Endothelial cell of umbilical vein (primary cell): ENCODE data around the gene TRPC4AP. TPM values are rescaled to one million over a fixed set of nuclear protein-coding genes. Genes with fewer than 3 reads are reported as not detected.

ENCODE experiments used
- BruUV-seq: library from RNA; stranded (reverse); fragments of 400-500 nt; replicated peaks from 2 replicates; lab custom pipeline; 2021; lab: Mats Ljungman, UMichigan
- CTCF ChIA-PET: fragments of 300-600, 350-600 bp; sonication (Branson Sonifier 250); formaldehyde crosslinking; loops from one replicate; lab custom pipeline; 2021; ENCODE audit warnings: antibody characterized with exemption, inconsistent platforms; lab: Charles Lee
- POLR2A ChIA-PET: fragments of 300-600, 350-600 bp; sonication (Branson Sonifier 250); formaldehyde crosslinking; loops from one replicate; lab custom pipeline; 2021; ENCODE audit warnings: antibody characterized with exemption, inconsistent platforms; lab: Charles Lee
- DNase-seq: peaks from one replicate; pipeline ENCODE4 v3.0.0-alpha.2; 2011; ENCODE audit warnings: low read depth, low spot score
- FAIRE-seq: peaks from 2 replicates; lab custom pipeline; 2011; peaks lifted over from hg19 to GRCh38; lab: Jason Lieb, UNC
- H2AFZ ChIP-seq: 2 replicates; pipeline ENCODE4 v1.6.0; 2012; ENCODE audit warnings: low read depth, low read length, control low read depth, inconsistent platforms
- H3K27ac ChIP-seq: 2 replicates; pipeline ENCODE4 v1.5.1; 2011; ENCODE audit warnings: low read depth, mild to moderate bottlenecking, control low read depth, low read length, moderate library complexity; ENCODE audit not compliant: insufficient read depth
- H3K27me3 ChIP-seq, 2 experiments: 2 replicates each; pipeline versions ENCODE4 v1.6.0 to v1.6.1; 2011; ENCODE audit warnings: low read length in 2 of 2, mixed read lengths in 1 of 2; ENCODE audit not compliant: control insufficient read depth in 2 of 2, insufficient read depth in 2 of 2
- H3K36me3 ChIP-seq, 2 experiments: 2 replicates in 1 of 2; 3 replicates in 1 of 2; pipeline ENCODE4 v1.5.1; 2011; ENCODE audit warnings: low read length in 2 of 2, mild to moderate bottlenecking in 1 of 2, moderate library complexity in 1 of 2; ENCODE audit not compliant: control insufficient read depth in 2 of 2, insufficient read depth in 2 of 2; ENCODE audit errors: extremely low read depth in 1 of 2
- H3K4me1 ChIP-seq: 3 replicates; pipeline ENCODE4 v1.5.1; 2011; ENCODE audit warnings: mild to moderate bottlenecking, low read length; ENCODE audit not compliant: control insufficient read depth, insufficient read depth; ENCODE audit errors: extremely low read depth
- H3K4me2 ChIP-seq: 2 replicates; pipeline ENCODE4 v1.6.1; 2011; ENCODE audit warnings: low read length, control low read depth, mixed read lengths; ENCODE audit not compliant: insufficient read depth
- H3K4me3 ChIP-seq, 3 experiments: fragments of 200-600 bp in 1 of 3; sonication (generic), shearing (Covaris generic) in 1 of 3; replicated peaks in 1 of 3; 2 replicates each; pipeline ENCODE4 v1.5.1; 2011 to 2016; ENCODE audit warnings: control low read depth in 3 of 3, low read length in 3 of 3, mild to moderate bottlenecking in 2 of 3, inconsistent platforms in 1 of 3, low read depth in 1 of 3, moderate library complexity in 1 of 3; ENCODE audit not compliant: insufficient read depth in 1 of 3
- H3K79me2 ChIP-seq: 2 replicates; pipeline ENCODE4 v1.6.0; 2012; ENCODE audit warnings: low read length, inconsistent platforms; ENCODE audit not compliant: control insufficient read depth, insufficient read depth
- H3K9ac ChIP-seq: replicated peaks from 2 replicates; pipeline ENCODE3; 2011; ENCODE audit warnings: low read length, control low read depth; ENCODE audit not compliant: insufficient read depth; ENCODE audit errors: extremely low read depth
- H3K9me1 ChIP-seq: replicated peaks from 3 replicates; pipeline ENCODE4 v1.6.0; 2011; ENCODE audit warnings: mild to moderate bottlenecking, low read length; ENCODE audit not compliant: control insufficient read depth, insufficient read depth; ENCODE audit errors: extremely low read depth
- H3K9me3 ChIP-seq: replicated peaks from 2 replicates; pipeline ENCODE4 v1.5.1; 2012; ENCODE audit warnings: low read length, inconsistent platforms; ENCODE audit not compliant: control insufficient read depth, insufficient read depth
- H4K20me1 ChIP-seq: replicated peaks from 2 replicates; pipeline ENCODE3; 2011; ENCODE audit warnings: mild to moderate bottlenecking, low read length; ENCODE audit not compliant: control insufficient read depth, insufficient read depth; ENCODE audit errors: extremely low read depth
- CTCF ChIP-seq, 2 donors: IDR thresholded peaks; 1 replicate in 1 of 2; 2 replicates in 1 of 2; pipeline ENCODE4 v1.5.1; 2011; ENCODE audit warnings: low read length in 2 of 2, mild to moderate bottlenecking in 2 of 2, moderate library complexity in 2 of 2, control low read depth in 1 of 2, inconsistent platforms in 1 of 2, low read depth in 1 of 2; ENCODE audit not compliant: insufficient read depth in 1 of 2; ENCODE audit errors: extremely low read depth in 1 of 2
- EZH2 ChIP-seq: IDR thresholded peaks from 2 replicates; pipeline ENCODE4 v1.6.1; 2012; ENCODE audit warnings: borderline replicate concordance, low read depth, mild to moderate bottlenecking, moderate library complexity, low read length, inconsistent platforms; ENCODE audit not compliant: severe bottlenecking
- FOS ChIP-seq: IDR thresholded peaks from 2 replicates; pipeline ENCODE4 v1.6.1; 2011; ENCODE audit warnings: mild to moderate bottlenecking, low read length, moderate library complexity, borderline replicate concordance; ENCODE audit not compliant: insufficient read depth
- GATA2 ChIP-seq: IDR thresholded peaks from 2 replicates; pipeline ENCODE4 v1.7.0; 2011; ENCODE audit warnings: low read depth, mild to moderate bottlenecking, moderate library complexity, mixed read lengths, low read length; ENCODE audit not compliant: insufficient read length, insufficient read depth
- JUN ChIP-seq: IDR thresholded peaks from 2 replicates; pipeline ENCODE4 v1.6.1; 2011; ENCODE audit warnings: borderline replicate concordance, low read depth; ENCODE audit not compliant: insufficient read length, insufficient read depth
- MAX ChIP-seq: IDR thresholded peaks from 2 replicates; pipeline ENCODE4 v1.6.1; 2011; ENCODE audit not compliant: insufficient read depth, insufficient read length
- MYC ChIP-seq: IDR thresholded peaks from one replicate; pipeline ENCODE4 v1.6.1; 2011; ENCODE audit warnings: mild to moderate bottlenecking, low read depth, low read length
- POLR2A ChIP-seq: IDR thresholded peaks from 2 replicates; pipeline ENCODE4 v1.6.1; 2012; ENCODE audit warnings: low read depth, mild to moderate bottlenecking, control low read depth, low read length
- POLR2AphosphoS5 ChIP-seq: IDR thresholded peaks from 2 replicates; pipeline ENCODE4 v1.6.1; 2012; ENCODE audit warnings: low read depth, mild to moderate bottlenecking, control low read depth, low read length, moderate library complexity; ENCODE audit not compliant: insufficient read depth
- dilution Hi-C: fragments of 300-500 bp; cut with MboI; formaldehyde crosslinking; loops from one replicate; pipeline ENCODE4 v1.15.0; 2019; ENCODE audit warnings: low sequenced_read_pairs; ENCODE audit not compliant: extremely low pct_ligation_motif_present
- intact Hi-C: fragments of 100-400 bp; cut with micrococcal nuclease; formaldehyde crosslinking; loops from one replicate; pipeline ENCODE4 v1.10.0; 2022
- microRNA counts: library from miRNA; unstranded; fragments of <30 nt; microRNA quantifications from one replicate; lab custom pipeline; 2016
- microRNA-seq: library from miRNA; unstranded; fragments of <30 nt; microRNA quantifications from one replicate; pipeline ENCODE4 v1.2.0, GENCODE V29; 2021; ENCODE audit warnings: borderline number of aligned reads, borderline replicate concordance
- polyA plus RNA-seq, 4 experiments: library from polyadenylated mRNA; depleted of rRNA in 3 of 4; stranded (reverse) in 3 of 4; unstranded in 1 of 4; fragments of >200 nt; gene quantifications; 2 replicates each; pipeline versions ENCODE4 v1.2.1 to v1.2.3, GENCODE V29; 2011 to 2012; ENCODE audit warnings: missing spikeins in 1 of 4
- small RNA-seq: library from RNA; depleted of rRNA; stranded (forward); fragments of <200 nt; gene quantifications from one replicate; pipeline ENCODE3, GENCODE V24; 2012; ENCODE audit warnings: low replicate concordance, low read depth; ENCODE audit not compliant: insufficient read depth, insufficient read length
- total RNA-seq: library from RNA; stranded (reverse); gene quantifications from 2 replicates; pipeline ENCODE4 v1.2.3, GENCODE V29; 2021

The TRPC4AP gene
- total and polyA plus RNA-seq, 2 donors (not counting 3 experiments of a cell fraction or from before 2014, with no cell fraction given) = 89.0 to 103 TPM

GRCh38 chr20:34952671-34953070 is 139.9 kb downstream of the TRPC4AP start:
- BruUV-seq = no TSS peak
- Histone ChIP-seq H3K4me2 (no peak overlapping the region), H3K4me1 (peaks cover 17% of the 10 kb centered on the region), H3K27me3 (no peaks in the 10 kb centered on the region), H3K36me3 (no peaks in the 10 kb centered on the region), H4K20me1 (no peaks in the 10 kb centered on the region), H3K9ac (no peak overlapping the region), H3K9me3 (no peaks in the 10 kb centered on the region), H3K27ac (no peak overlapping the region), H3K79me2 (peaks cover 6% of the 10 kb centered on the region), H2AFZ (no peak overlapping the region), H3K4me3 (no peak overlapping the region), H3K9me1 (no peaks in the 10 kb centered on the region)
- dilution Hi-C loops (no loop called here), intact Hi-C loops (no loop called here)
- TF ChIP-seq MAX = no peak
- no peak for TF ChIP-seq POLR2AphosphoS5
- TF ChIP-seq POLR2A = no peak
- no peak for TF ChIP-seq EZH2
- no peak for TF ChIP-seq JUN
- no peak for TF ChIP-seq GATA2
- no peak for TF ChIP-seq CTCF (IDR thresholded peaks at IDR 0.05; ENCODE audit: extremely low read depth in 1 of 2, insufficient read depth in 1 of 2, low read depth in 1 of 2, low read length in 2 of 2)
- TF ChIP-seq FOS = no peak
- no peak for TF ChIP-seq MYC
- POLR2A ChIA-PET = no interaction called here
- DNase-seq (no peak), FAIRE-seq (no peak)
- CTCF ChIA-PET = interaction anchor here (1.7 kb wide), 1 partner anchor 79 kb away, joined by 6 read pairs; no protein-coding TSS in a partner anchor

MicroRNA genes within 50 kb of the gene (microRNA counts, 767-probe panel; counts per million panel counts)
- microRNA hsa-miR-499a-3p (lab: Ali Mortazavi, UCI) (723 counts per million, percentile 96 among the panel's probes with 10 or more counts), microRNA hsa-miR-499a-5p (lab: Ali Mortazavi, UCI) (723 counts per million, percentile 96 among the panel's probes with 10 or more counts), microRNA hsa-miR-499b-3p (lab: Ali Mortazavi, UCI) (723 counts per million, percentile 96 among the panel's probes with 10 or more counts), microRNA hsa-miR-499b-5p (lab: Ali Mortazavi, UCI) (723 counts per million, percentile 96 among the panel's probes with 10 or more counts)

Small RNA genes within 50 kb of the gene (microRNA-seq; reads per million reads assigned to microRNA genes)
- gene MIR499A = not detected
- not detected for gene MIR499B

Small RNA genes within 50 kb of the gene (small RNA-seq; reads per million reads assigned to genes)
- not detected for gene MIR499A
- gene RF00275 = not detected
- gene RNU6-407P = not detected

Other genes starting within 250 kb of the TRPC4AP start
- 4.7 and 5.0 TPM in 2 replicates for gene GGT7, start 220.0 kb downstream of the TRPC4AP start, total RNA-seq
- 3.9 and 4.1 TPM in 2 replicates for gene GGT7, start 220.0 kb downstream of the TRPC4AP start, polyA plus RNA-seq
- gene ACSS2, start 216.2 kb downstream of the TRPC4AP start, total RNA-seq = 40.7 and 48.5 TPM in 2 replicates
- gene ACSS2, start 216.2 kb downstream of the TRPC4AP start, polyA plus RNA-seq = 41.8 and 42.3 TPM in 2 replicates
- gene GSS, start 137.0 kb downstream of the TRPC4AP start, total RNA-seq = 46.9 and 47.9 TPM in 2 replicates
- 60.3 and 65.1 TPM in 2 replicates for gene GSS, start 137.0 kb downstream of the TRPC4AP start, polyA plus RNA-seq
- 0.07 TPM in 1 of 2 replicates, not detected in the other for gene MYH7B, start 136.9 kb downstream of the TRPC4AP start, total RNA-seq
- 0.03 and 0.10 TPM in 2 replicates for gene MYH7B, start 136.9 kb downstream of the TRPC4AP start, polyA plus RNA-seq
- 37.5 and 39.5 TPM in 2 replicates for gene EDEM2, start 54.5 kb upstream of the TRPC4AP start, total RNA-seq
- gene EDEM2, start 54.5 kb upstream of the TRPC4AP start, polyA plus RNA-seq = 29.1 and 30.1 TPM in 2 replicates
- gene PROCR, start 79.3 kb upstream of the TRPC4AP start, total RNA-seq = 228 and 251 TPM in 2 replicates
- 376 and 414 TPM in 2 replicates for gene PROCR, start 79.3 kb upstream of the TRPC4AP start, polyA plus RNA-seq
- 0.27 and 0.32 TPM in 2 replicates for gene MMP24, start 133.9 kb upstream of the TRPC4AP start, total RNA-seq
- 0.48 and 0.54 TPM in 2 replicates for gene MMP24, start 133.9 kb upstream of the TRPC4AP start, polyA plus RNA-seq
- gene MMP24OS, start 185.3 kb upstream of the TRPC4AP start, total RNA-seq = 52.8 and 55.6 TPM in 2 replicates
- gene MMP24OS, start 185.3 kb upstream of the TRPC4AP start, polyA plus RNA-seq = 35.1 and 43.2 TPM in 2 replicates
- gene EIF6, start 192.0 kb upstream of the TRPC4AP start, total RNA-seq = 124 and 153 TPM in 2 replicates
- gene EIF6, start 192.0 kb upstream of the TRPC4AP start, polyA plus RNA-seq = 286 and 383 TPM in 2 replicates
- not detected in 2 replicates for gene FAM83C, start 199.6 kb upstream of the TRPC4AP start, total RNA-seq
- gene FAM83C, start 199.6 kb upstream of the TRPC4AP start, polyA plus RNA-seq = not detected in 2 replicates